ENCODE data around the gene FCHSD1.

The FCHSD1 gene

DNA sequence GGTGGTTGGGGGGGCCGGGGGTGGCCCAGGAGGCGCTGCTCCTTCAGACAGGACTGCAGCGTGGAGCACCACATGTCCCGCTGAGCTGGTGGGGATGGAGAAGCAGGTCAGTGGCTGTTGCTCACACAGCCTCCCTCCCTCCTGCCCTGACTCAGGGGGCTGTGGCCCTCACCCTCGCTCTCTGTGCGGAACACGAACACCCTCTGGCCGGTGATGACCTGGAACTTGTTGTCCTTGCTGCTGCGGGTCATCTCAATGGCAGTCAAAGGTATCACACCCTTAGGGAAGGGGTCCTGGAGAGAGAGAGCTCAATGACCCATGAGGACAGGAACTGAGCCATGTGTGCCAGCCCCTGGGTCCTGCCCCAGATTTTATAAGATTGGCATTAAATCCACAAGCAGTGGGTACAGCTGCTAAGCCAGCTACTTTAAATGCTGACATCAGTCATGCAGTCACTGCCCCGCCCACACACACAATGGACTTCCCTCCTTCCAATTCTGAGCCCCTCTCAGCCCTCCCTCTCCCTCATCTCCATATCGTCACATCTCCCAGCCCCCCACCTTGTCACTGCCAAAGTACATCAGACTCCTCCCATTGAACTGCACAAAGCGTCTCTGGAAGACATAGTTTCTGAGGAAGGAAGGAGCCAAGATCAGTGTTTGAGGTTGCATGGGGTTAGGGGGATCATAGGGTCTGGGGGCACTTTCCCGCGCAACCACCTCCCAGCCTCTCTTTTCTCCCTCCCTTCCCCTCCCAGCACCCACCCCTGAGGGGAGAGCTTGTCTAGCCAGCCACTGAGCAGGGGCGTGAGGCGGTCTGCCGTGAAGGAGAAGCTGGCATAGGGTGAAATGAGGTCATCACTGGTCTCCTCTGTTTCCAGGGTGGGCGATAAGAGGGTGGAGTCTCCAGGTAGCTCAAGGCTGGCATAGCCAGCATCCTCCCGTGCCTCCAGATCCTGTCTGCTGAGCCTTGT, 21.9 kb upstream of the FCHSD1 start:
- no peak for FAIRE-seq

DNA sequence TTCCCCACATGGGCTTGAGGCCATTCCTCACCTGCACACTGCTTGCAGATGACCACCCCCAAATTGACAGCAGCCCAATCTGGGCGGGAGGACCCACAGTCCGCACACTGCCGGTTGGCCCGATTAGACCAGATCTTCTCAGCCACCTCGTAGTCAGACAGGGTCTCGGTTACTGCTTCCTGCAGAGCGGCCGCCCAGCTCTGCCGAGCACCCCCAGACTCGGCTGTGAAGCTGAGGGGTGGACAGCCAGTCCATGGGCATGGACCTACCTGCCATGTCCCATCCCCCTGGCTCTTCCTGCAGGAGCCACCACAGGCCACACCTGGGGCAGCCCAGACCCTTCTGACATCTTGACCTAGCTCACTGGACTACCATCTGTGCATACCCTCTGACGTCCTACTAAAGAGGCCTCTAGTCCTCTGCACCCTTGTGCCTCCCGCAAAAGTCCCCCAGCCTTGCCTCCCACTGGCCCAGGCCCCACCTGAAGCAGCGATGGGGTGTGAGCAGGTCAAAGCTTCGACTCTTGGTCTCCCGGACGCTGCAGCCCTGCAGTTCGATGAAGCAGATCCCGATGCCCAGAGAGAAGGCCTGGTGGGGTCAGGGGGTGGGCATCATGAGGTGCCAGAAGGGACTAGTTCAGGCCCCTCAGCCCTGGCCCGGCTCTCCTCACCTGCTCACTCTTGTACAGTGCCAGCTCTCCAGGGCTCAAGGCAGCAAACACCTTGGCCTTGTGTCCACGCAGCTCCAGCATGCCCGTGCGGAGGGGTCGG, 21.0 kb upstream of the FCHSD1 start:
- no peak for FAIRE-seq

DNA sequence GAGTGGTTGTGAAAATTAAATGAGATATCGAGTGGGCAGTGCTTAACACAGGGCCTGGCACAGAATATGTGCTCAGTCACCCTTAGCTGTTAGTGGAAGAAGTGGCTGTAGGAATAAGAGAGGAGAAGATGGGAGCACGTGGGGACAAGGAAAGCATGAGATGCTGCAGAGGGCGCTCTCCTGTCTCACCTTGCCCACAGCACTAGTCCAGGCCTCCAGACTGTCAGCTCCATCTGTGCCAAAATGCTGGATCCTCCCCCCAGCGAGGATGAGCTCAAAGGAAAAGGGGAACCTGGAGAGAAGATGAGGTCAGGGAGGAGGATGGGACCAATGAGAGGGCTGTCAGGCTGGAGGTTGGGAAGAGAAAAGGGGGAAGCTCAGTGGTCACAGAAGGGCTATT, 18.3 kb upstream of the FCHSD1 start:
- FAIRE-seq = no peak

DNA sequence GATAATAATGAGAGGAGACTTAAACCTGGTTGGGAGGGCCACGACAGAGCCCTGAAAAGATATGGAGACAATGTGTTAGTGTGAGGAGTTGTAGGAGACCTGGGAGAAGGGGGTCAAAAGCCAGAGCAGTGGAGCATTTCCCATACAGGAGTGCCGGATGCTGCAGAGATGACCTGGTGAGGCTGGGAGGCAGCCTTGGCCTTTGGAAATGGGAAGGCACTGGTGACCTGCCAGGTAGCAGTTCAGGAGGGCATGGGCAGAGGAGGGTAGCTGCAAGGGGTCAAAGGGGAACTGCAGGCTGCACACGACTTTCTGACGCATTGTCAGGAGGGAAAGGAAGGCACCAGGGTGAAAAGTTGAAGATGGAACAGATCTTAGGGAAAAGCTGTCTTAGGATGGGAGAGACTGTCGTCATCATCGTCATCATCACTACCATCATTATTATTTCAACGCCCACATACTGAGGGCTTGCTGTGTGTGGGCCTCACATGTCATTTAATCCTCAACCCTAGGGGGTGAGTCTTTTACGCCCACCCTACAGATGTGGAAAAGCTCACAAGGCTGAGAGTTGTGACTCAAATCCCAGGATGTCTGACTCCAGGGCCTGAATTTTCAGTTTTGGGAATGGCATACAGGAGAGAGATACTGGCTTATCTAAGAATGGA, 17.5 kb upstream of the FCHSD1 start:
- no peak for FAIRE-seq

DNA sequence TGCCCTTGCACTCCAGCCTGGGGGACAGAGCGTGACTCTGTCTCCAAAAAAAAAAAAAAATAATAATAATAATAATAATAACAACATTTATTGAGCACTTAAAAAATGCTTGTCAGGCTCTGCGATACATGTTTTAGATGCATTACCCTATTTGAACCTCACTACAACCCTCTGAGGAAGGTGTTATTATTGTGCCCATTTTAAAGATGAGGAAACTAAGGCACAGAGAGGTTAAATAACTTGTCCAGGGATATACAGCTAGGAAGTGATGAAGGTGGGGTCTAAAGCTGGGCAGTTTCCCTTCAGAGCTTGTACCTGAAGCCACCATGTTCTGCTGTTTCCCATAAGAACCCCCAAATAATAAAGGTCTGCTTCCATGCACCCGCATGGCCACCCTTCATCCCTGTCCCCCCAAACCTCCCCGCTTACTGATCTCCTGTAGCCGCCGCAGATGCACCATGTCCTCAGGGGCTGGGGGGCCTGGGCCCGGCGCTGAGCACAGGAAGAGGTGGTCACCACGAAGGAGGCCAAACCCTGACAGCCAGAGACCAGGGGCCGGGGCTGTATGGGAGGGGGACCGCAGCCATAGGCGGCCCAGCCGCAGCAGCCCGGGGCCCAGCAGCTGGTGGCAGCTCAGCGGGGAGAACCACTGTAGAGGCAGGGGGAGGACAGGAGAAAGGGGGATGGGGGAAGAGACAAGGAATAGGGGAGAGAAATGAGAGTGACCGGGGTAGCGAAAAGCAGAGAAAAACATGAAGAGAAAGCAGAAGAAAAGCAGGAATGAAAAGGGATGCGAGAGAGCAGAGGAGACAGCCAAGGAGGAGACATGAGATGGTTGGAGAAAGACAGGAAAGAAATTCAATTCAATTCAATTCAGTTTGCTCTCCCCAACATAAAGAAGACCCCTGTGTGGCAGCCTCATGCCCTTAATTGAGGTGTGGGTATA, 15.1 kb upstream of the FCHSD1 start:
- FAIRE-seq = no peak

DNA sequence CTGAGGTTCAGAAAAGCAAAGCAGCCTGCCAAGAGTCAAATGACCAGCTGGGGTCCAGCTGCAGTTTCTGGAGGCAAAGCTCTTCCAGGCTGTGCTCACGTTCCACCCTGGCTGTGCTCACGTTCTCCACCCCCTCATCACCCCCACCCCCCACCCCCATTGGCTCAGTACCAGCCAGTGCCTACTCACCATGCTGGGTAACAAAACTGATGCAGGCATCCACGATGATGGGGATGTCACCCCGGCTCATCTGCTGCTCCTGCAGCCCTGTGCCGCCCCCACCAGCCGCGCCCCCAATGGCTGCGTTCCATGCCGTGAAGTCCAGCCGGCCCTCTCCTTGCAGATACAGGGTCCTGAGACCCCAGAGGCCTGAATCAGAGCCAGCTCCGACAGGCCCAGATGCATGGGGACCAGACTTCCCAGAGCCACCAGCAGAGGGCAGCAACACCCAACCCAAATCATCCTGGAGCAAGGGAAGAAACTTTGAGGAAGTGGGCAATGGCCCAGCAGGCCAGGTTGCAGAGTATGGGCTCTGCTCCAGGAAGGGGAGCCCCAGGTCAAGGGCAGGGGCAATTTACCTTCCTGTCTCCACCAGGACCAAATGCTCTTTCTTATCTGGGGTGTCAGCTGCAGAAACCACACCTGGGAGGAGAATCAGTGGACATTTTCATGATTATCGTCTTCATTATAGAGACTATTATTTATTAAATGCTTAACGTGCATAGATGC, 13.7 kb upstream of the FCHSD1 start:
- no peak for FAIRE-seq

DNA sequence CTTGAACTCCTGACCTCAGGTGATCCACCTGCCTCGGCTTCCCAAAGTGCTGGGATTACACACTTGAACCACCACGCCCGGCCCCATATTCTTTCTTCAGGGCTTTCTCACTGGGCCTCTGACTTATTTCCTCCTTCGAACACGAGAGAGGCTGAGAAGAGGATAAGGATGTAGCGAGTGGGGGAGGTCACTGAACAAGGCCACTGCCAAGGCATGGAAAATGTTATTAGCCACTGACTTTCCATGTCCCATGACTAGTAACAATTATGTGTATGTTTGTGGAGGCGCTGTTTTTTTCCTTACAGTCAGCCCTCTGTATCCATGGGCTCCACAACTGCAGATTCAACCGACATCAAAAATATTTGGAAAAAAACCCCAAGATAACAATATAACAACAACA, 12.3 kb upstream of the FCHSD1 start:
- FAIRE-seq = no peak

DNA sequence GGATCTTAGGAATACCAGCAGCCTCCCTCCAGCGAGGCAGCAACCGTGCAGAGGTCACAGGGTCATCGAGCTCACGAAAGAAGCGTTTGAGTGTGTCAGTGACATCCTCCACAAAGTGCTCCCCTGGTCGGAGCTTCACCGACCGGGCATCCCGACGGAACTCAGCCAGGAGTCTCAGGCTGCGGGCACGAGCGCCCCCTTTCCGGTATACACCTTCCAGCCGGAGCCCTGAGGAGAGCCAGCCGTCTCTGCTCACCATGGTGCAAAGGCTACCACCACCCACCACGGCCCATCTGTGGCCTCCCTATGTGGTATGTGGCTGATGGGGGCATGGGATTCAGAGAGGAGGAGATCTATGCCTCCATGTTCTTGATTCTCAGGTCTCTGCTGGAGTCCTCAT, 10.8 kb upstream of the FCHSD1 start:
- FAIRE-seq = no peak

DNA sequence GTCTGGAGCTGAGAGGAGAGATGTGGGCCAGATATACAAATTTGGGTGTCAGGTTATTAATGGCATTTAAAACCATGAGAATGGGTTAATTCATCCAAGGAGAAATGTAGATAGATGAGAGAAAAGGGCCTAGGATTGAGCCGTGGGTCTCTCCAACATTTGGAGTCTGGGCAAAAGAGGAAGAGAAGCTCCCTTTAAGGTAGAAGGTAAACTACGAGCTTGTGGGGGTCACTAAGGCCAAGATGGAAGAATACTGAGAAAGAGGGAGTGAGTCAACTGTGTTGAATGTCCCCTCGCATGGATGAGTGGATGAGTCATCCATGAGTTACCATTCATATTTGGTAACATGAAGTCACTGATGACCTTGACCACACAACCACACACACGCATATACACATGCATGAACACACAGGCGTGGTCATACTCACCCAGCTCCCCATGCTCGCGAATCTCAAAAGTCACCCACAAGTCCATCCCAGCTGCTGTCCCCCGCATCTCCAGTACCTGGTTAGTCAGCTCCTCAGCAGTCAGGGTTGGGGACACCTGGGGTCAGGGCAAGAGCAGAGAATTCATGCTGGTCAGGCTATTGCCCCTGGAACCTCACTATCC, 6.8 kb upstream of the FCHSD1 start:
- no peak for FAIRE-seq

DNA sequence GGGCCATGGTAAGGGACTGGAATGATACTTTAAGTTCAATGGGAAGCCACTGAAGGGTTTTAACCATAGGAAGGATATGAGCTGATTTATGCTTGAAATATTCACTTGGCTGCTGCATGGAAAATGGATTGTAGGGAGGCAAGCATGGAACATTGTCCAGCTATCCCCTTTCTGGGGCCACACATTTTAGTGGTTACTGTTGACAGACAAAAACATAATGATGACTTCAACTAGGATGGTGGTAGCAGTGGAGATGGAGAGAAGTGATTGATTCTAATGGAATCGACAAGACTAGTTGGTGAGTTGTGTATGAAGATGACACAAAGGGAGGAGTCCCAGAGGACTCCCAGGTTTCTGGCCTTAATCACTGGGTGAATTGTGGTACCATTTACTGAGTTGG, 6.2 kb upstream of the FCHSD1 start:
- no peak for FAIRE-seq

DNA sequence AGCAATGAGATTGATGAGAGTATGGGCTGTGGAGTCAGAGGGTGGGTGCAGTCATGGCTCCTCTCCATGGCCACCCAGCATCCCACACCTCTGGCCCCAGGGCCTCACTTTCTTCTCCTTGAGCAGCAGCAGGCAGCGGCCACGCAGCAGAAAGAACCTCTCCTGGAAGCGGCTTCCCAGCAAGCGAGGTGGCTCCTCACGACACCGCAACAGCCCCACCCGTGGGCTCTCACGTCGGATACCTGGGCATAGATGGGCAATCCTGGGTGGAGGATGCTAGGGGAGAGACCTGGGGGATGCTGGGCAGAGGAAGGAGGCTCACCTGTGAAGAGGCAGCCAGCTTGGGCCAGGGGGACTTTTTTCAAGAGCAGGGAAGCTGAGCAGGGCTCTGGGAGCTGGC, 5.2 kb upstream of the FCHSD1 start:
- no peak for FAIRE-seq

DNA sequence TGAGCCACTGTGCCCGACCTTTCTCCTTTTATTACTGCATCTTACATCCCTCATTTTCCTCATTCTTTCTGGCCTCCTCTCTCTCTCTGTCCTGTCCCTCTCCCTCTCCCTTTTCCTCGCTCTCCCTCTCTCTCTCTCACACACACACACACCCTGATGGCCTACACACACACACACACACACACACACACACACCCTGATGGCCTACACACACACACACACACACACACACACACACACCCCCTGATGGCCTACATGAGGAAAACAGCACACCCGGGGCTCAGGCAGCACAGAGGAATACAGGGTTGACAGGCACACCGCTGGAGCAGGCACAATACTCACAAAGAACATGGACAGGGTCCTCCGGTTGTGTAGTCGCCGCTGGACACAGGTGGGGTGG, 3.8 kb upstream of the FCHSD1 start:
- no peak for FAIRE-seq

DNA sequence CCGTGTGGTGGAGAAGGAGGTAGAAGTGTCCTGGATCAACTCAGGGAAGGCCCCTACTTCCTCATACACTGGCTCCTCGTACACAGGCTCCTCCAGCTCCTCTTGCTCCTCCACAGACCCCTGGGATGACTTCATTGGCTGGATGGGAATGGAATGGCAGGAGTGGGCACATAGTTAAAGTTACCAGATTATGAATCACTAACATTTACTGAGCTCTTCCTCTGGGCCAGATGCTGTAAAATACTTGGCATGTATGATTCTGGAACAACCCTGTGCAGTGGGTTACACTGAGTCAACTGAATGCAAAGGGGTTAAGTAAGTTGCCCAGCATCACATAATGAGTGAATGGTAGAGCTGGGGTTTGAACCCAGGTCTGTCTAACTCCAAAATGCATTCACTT, 3.1 kb upstream of the FCHSD1 start:
- FAIRE-seq = no peak

DNA sequence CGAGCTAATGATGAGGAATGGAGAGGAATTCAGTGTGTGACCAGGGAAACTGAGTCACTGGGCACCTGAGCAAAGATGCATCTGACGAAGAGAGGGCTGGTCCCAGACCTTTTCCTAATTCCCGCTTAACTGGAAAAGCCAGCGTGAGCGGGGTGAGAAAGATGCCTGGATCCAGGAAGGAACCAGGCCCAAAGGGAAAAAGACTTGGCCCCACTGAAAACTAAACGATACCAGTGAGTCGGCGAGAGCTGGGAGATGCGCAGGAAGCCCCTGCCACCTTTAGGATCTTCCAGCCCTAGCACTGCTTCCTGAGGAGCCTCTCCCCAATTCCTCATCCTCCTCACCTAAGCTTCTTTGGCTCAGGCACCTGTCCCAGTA, 499 bp upstream of the FCHSD1 start:
- no peak for FAIRE-seq

DNA sequence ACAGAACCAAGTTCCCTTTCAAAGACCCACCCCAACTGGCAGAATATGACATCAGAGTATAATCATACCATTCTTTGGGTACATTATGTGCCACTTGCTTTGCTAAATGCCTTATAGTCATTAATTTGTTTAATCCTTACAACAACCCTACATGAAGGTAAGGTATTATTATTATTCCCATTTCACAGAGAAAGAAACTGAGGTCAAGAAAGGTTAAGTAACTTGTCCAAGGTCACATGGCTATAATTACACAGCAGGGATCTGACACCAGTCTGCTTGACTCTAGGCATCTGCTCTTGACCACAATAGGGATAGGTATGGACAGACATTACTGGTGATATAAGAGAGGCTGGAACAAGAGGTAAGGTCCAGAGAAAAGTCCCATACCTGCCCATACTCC, 1.2 kb downstream of the FCHSD1 start:
- no peak for FAIRE-seq

DNA sequence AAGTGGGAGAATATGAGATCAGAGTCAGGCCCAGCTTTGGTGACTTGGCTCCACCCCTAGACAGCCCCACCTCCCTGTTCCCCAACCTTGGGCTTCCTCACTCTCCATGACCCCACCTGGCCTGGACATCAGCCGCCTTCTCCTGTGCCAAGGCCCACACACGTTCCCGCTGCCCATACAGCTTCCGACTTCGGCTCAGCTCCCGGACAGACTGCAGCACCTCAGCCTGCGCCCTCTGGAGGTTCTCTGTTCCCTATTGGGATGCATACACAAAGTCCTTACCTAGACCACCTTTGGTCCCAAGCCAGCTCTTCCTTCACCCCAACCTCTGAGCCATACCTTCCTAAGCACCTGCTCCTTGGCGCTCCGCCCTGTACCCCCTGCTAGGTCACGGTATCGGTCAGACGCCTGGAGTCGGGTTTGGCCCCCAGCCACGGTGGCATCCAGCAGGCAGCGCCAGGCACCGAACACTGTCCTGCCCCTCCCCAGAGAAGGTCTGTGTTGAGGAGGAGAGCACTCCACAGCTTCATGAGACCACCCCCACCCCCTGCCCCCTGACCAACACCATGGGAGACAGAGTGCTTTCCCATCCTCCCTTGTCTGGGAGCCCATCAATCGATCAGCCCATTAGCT, 2.0 kb downstream of the FCHSD1 start:
- FAIRE-seq = no peak

DNA sequence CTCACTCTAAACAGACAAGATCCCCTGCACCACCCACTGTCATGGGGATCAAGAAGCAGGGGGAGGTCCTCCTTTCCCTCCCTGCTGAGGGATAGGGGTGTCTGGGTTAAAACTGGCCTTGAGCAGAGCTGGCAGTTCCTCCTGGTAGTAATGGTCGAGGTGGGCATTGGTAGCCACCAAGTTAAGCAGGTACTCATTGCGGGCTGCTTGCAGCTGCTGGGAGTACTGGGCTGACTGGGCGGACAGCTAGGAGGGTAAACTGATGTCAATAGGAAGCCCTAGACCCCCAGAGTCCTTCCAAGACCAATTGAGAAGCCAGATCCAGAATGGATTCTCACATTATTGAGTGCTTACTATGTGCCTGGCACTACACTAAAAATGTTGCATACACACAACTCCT, 3.4 kb downstream of the FCHSD1 start:
- no peak for FAIRE-seq

DNA sequence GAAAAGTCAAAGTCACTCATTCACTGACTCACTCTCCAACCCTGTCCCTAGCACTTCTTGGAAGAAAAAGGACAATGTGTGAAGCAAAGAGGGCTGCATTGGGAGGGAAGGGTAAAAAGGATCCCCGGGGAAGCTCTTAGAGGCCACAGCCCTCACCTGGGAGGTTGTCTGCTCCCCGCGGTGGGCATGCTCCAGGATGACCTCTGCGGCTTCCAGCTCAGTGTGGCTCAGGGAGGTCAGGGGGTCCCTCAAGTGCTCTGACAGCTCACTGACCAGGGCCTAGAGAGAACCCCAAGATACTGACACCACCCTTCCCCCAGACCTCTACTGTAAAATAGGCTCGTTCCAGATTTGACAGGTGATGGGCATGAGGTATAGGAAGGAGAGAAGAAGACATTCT, 4.0 kb downstream of the FCHSD1 start:
- FAIRE-seq = no peak

DNA sequence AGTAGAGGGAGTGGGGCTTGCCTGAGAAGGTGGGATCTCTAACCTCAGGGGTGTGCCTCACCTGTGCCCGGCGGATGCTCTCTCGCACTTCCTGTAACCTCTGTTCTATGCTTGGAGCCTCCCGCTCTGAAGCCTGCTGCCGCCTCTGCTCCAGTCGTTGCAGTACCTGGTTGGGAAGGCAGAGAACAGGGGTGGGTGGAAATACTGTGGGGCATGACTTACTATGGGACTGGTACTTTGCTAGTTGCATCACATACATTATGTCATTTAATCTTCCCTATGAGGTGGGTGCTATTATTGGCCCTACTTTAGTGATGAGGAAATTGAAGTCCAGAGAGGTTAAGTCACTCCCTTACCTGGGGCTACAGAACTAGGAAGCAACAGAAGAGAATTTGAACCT, 5.2 kb downstream of the FCHSD1 start:
- no peak for FAIRE-seq

DNA sequence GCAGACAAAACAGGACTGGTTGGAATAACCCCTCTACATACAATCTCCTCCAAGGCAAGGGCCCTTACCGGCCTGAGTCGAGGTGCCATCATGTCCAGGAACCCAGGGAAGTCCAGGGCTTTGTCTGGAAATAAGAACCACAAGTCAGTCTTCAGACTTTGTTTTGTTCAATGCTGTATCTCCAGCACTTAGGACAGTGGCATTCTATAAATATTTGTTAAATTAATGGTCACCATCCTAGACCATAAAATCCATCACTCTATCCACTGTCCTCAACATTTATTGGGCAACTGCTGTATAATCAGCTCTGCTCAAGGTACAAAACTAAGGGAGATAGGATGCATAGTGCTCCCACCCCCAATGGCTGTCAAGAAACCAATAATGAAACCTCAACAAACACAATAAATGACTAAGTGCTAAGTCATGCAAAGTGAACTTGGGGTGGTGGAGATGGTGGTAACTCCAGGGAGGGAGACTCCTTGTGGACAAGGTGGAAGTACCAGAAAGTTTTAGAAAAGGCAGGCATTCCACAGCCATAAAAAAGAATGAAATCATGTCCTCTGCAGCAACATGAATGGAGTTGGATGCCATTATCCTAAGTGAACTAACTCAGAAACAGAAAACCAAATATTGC, 9.5 kb downstream of the FCHSD1 start:
- no peak for FAIRE-seq

All from colon (tissue), 2 donors.